ENCODE results near the gene SRP68. TPM values are rescaled to one million over a fixed set of nuclear protein-coding genes. Genes with fewer than 3 reads are reported as not detected.
"Not testable (repeated sequence)": the region's sequence is repeated elsewhere in the genome, so short reads cannot be mapped to it uniquely, and the experiment has no call there.

Gene SRP68
- total RNA-seq, 2 experiments from 2014 or later = 142 to 148 TPM

- ChIA-PET POLR2A (no interaction called here), CTCF (interaction anchor here (1.0 to 1.2 kb wide), 2 partner anchors 26 to 46 kb away, joined by 3 to 4 read pairs; no protein-coding TSS in a partner anchor)
- Mint-ChIP-seq H3K9me3 (no peaks in the 10 kb centered on the region), H3K4me3 (no peak overlapping the region), H3K4me1 (ENCODE audit: low read depth) (peaks cover 36% of the 10 kb centered on the region), H3K27ac (peak overlapping the region; percentile 32), H3K36me3 (peaks cover 42% of the 10 kb centered on the region), H3K27me3 (no peaks in the 10 kb centered on the region)
- intact Hi-C loops (cut with micrococcal nuclease) = no loop called here
- no peak for DNase-seq
Measured at GRCh38 chr17:76050538-76051467, 21.5 kb downstream of the SRP68 start.

GRCh38 chr17:76049836-76050537 lies 22.3 kb downstream of the SRP68 start:
- H3K27ac Mint-ChIP-seq = no peak overlapping the region
- no peaks in the 10 kb centered on the region for H3K27me3 Mint-ChIP-seq
- DNase-seq = no peak
- H3K9me3 Mint-ChIP-seq = no peaks in the 10 kb centered on the region
- no peak overlapping the region for H3K4me3 Mint-ChIP-seq
- H3K4me1 Mint-ChIP-seq (ENCODE audit: low read depth) = peaks cover 36% of the 10 kb centered on the region
- H3K36me3 Mint-ChIP-seq = peaks cover 47% of the 10 kb centered on the region
- CTCF ChIA-PET = interaction anchor here (0.8 to 1.1 kb wide), 2 partner anchors 36 to 358 kb away, joined by 3 to 4 read pairs; no protein-coding TSS in a partner anchor
- intact Hi-C loops (cut with micrococcal nuclease) = loop anchor here (2.0 kb wide), 1 partner anchor 17 kb away; no protein-coding TSS in a partner anchor
- POLR2A ChIA-PET = no interaction called here

DNA sequence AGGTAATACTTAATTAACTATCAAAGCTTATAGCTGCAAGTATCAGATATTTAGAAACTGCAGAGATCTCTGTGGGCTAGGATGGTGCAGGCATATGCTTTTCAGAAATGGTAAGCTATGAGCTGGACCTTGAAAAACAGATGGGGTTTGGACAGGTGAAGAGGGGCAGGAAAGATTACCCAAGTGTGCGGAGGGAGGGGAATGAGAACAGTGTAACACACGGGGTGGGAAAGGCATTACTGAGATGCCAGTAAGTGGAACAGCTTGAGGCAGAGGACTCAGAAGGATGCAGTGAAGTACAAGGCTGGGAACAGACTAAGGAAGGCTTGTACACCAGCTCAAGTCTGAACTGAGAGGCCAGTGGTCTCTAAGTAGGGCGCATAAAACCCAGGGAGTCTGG lies 23.1 kb downstream of the SRP68 start:
- no peaks in the 10 kb centered on the region for H3K27me3 Mint-ChIP-seq
- peaks cover 36% of the 10 kb centered on the region for H3K4me1 Mint-ChIP-seq (ENCODE audit: low read depth)
- H3K27ac Mint-ChIP-seq = peak overlapping the region; percentile 10
- ChIA-PET CTCF (interaction anchor here (0.8 to 1.1 kb wide), 2 partner anchors 35 to 359 kb away, joined by 3 to 4 read pairs; no protein-coding TSS in a partner anchor), POLR2A (no interaction called here)
- DNase-seq = no peak
- H3K9me3 Mint-ChIP-seq = no peaks in the 10 kb centered on the region
- intact Hi-C loops (cut with micrococcal nuclease) = loop anchor here (2.0 kb wide), 1 partner anchor 18 kb away; no protein-coding TSS in a partner anchor
- H3K36me3 Mint-ChIP-seq = peaks cover 55% of the 10 kb centered on the region
- H3K4me3 Mint-ChIP-seq = no peak overlapping the region

DNA sequence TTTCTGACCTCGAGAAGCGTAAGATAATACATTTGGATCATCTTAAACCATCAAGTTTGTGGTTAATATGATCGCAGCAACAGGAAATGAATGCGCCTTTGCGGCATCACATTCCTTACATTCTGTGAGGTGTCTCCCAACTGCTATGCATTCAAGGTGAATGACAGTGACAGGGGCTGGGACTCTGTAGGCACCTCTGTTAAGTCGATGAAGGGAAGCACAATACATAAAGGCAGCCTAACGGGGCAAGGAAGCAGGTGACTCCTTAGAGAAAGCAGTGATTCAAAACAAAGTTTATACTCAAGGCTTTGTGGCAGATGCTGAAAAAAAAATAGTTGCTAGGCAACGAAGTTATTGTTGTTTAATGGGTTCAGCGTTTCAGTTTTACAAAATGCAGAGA lies 23.6 kb downstream of the SRP68 start:
- intact Hi-C loops (cut with micrococcal nuclease) = loop anchor here (2.0 kb wide), 1 partner anchor 18 kb away; no protein-coding TSS in a partner anchor
- ChIA-PET CTCF (no interaction called here), POLR2A (no interaction called here)
- DNase-seq = no peak
- peak overlapping the region; percentile 7 for H3K27ac Mint-ChIP-seq
- H3K4me3 Mint-ChIP-seq = no peak overlapping the region
- H3K9me3 Mint-ChIP-seq = no peaks in the 10 kb centered on the region
- no peaks in the 10 kb centered on the region for H3K27me3 Mint-ChIP-seq
- H3K4me1 Mint-ChIP-seq (ENCODE audit: low read depth) = peaks cover 31% of the 10 kb centered on the region
- peaks cover 54% of the 10 kb centered on the region for H3K36me3 Mint-ChIP-seq

DNA sequence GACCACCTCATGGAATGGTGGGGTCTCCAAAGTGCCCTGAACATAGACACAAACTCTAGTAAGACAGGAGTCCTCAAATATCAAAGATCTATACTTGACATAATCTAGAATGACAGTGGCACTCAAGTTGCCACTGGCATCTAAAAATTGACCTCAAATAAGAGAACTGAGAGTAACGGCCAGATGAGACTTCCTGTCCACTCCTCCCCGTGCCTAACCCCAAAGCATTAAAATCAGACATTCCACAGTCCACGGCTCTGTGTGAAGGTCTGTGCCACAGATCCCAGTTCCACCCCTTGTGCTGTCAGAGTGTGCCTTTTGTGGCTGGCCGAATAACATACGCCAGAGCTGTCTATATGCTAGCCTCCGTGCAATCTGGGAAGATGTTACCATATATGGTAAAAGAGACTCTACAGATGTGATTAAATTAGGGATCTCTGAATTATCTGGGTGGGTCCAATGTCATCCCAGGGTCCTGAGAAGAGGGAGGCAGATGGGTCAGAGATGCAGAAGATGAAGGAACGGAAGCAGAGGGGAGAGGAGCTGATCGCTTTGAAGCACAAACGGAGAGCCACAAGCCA lies 24.2 kb downstream of the SRP68 start:
- Mint-ChIP-seq H3K4me1 (ENCODE audit: low read depth) (peaks cover 25% of the 10 kb centered on the region), H3K27ac (no peak overlapping the region), H3K27me3 (no peaks in the 10 kb centered on the region), H3K36me3 (peaks cover 56% of the 10 kb centered on the region), H3K9me3 (no peaks in the 10 kb centered on the region), H3K4me3 (no peak overlapping the region)
- intact Hi-C loops (cut with micrococcal nuclease) = loop anchor here (2.0 kb wide), 1 partner anchor 19 kb away; no protein-coding TSS in a partner anchor
- no peak for DNase-seq
- ChIA-PET POLR2A (no interaction called here), CTCF (no interaction called here)

- no peak for DNase-seq
- peaks cover 62% of the 10 kb centered on the region for H3K36me3 Mint-ChIP-seq
- ChIA-PET POLR2A (no interaction called here), CTCF (no interaction called here)
- H3K4me3 Mint-ChIP-seq = no peak overlapping the region
- H3K4me1 Mint-ChIP-seq (ENCODE audit: low read depth) = peaks cover 21% of the 10 kb centered on the region
- no peak overlapping the region for H3K27ac Mint-ChIP-seq
- H3K9me3 Mint-ChIP-seq = no peaks in the 10 kb centered on the region
- H3K27me3 Mint-ChIP-seq = no peaks in the 10 kb centered on the region
- intact Hi-C loops (cut with micrococcal nuclease) = no loop called here
Measured at GRCh38 chr17:76046064-76046463, 26.3 kb downstream of the SRP68 start.

- H3K27me3 Mint-ChIP-seq; CTCF ChIA-PET; H3K4me1 Mint-ChIP-seq (ENCODE audit: low read depth); DNase-seq; H3K4me3 Mint-ChIP-seq; H3K9me3 Mint-ChIP-seq; H3K27ac Mint-ChIP-seq; intact Hi-C loops (cut with micrococcal nuclease): not testable (repeated sequence)
- H3K36me3 Mint-ChIP-seq = peaks cover 58% of the 10 kb centered on the region
- POLR2A ChIA-PET = interaction anchor here (1.3 kb wide), 1 partner anchor 9 kb away, joined by 3 read pairs; no protein-coding TSS in a partner anchor
Measured at GRCh38 chr17:76044475-76045007, 27.8 kb downstream of the SRP68 start.

GRCh38 chr17:76042868-76043267 lies 29.4 kb downstream of the SRP68 start:
- intact Hi-C loops (cut with micrococcal nuclease); H3K27ac Mint-ChIP-seq: not testable (repeated sequence)

GRCh38 chr17:76040376-76040775 lies 31.9 kb downstream of the SRP68 start:
- ChIA-PET CTCF (interaction anchor here (1.3 to 2.3 kb wide), 2 partner anchors 26 to 239 kb away, joined by 3 to 7 read pairs; no protein-coding TSS in a partner anchor), POLR2A (no interaction called here)
- no peak overlapping the region for H3K27ac Mint-ChIP-seq
- H3K9me3 Mint-ChIP-seq = no peaks in the 10 kb centered on the region
- intact Hi-C loops (cut with micrococcal nuclease) = no loop called here
- H3K4me3 Mint-ChIP-seq = no peak overlapping the region
- H3K4me1 Mint-ChIP-seq (ENCODE audit: low read depth) = no peaks in the 10 kb centered on the region
- H3K36me3 Mint-ChIP-seq = peaks cover 49% of the 10 kb centered on the region
- no peaks in the 10 kb centered on the region for H3K27me3 Mint-ChIP-seq
- DNase-seq = no peak

More at GRCh38 chr17:76042868-76043267, 29.4 kb downstream of the SRP68 start:
- DNase-seq; H3K27me3 Mint-ChIP-seq; H3K4me1 Mint-ChIP-seq (ENCODE audit: low read depth); H3K9me3 Mint-ChIP-seq; H3K4me3 Mint-ChIP-seq; CTCF ChIA-PET: not testable (repeated sequence)
- H3K36me3 Mint-ChIP-seq = peaks cover 61% of the 10 kb centered on the region
- POLR2A ChIA-PET = interaction anchor here (0.7 kb wide), 1 partner anchor 31 kb away, joined by 3 read pairs; no protein-coding TSS in a partner anchor

- CTCF ChIA-PET = interaction anchor here (0.9 to 1.4 kb wide), 2 partner anchors 25 to 30 kb away, joined by 3 to 4 read pairs; no protein-coding TSS in a partner anchor
- Mint-ChIP-seq H3K4me3 (no peak overlapping the region), H3K36me3 (peaks cover 39% of the 10 kb centered on the region), H3K27ac (no peak overlapping the region), H3K9me3 (no peaks in the 10 kb centered on the region), H3K27me3 (no peaks in the 10 kb centered on the region), H3K4me1 (ENCODE audit: low read depth) (no peaks in the 10 kb centered on the region)
- no peak for DNase-seq
- POLR2A ChIA-PET = no interaction called here
- intact Hi-C loops (cut with micrococcal nuclease) = no loop called here
Measured at GRCh38 chr17:76039121-76039520, 33.2 kb downstream of the SRP68 start.

DNA sequence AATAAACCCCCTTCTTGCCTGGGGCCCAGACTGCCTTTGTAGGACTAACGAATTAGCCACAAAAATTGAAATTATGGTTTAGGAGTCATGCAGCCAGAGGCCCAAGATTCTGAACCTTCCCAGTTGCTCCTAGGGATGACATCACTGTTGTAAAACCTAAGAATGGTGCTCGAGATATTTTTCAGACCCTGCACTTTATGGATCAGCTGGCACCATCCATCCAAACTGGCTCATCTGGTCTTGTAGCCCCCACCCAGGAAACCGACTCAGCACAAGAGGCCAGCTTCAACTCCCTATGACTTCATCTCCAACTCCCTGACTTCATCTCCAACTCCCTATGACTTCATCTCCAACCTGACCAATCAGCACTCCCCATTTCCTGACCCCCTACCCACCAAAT lies 34.3 kb downstream of the SRP68 start:
- peaks cover 30% of the 10 kb centered on the region for H3K36me3 Mint-ChIP-seq
- CTCF ChIA-PET = interaction anchor here (0.6 kb wide), 1 partner anchor 23 kb away, joined by 3 read pairs; no protein-coding TSS in a partner anchor

More for the DNA sequence above, 34.3 kb downstream of the SRP68 start:
- Mint-ChIP-seq H3K4me1 (ENCODE audit: low read depth) (no peaks in the 10 kb centered on the region), H3K9me3 (no peaks in the 10 kb centered on the region), H3K4me3 (no peak overlapping the region), H3K27me3 (no peaks in the 10 kb centered on the region), H3K27ac (no peak overlapping the region)
- intact Hi-C loops (cut with micrococcal nuclease) = no loop called here
- DNase-seq = no peak
- POLR2A ChIA-PET = no interaction called here

Measured in activated CD4-positive, alpha-beta memory T cell treated with anti-CD3 and anti-CD28 coated beads for 36 hours (primary cell).